Skin of body (tissue), 2 donors: ENCODE results near the gene ARHGAP8. TPM values are rescaled to one million over a fixed set of nuclear protein-coding genes. Genes with fewer than 3 reads are reported as not detected.
"Not testable (repeated sequence)": the region's sequence is repeated elsewhere in the genome, so short reads cannot be mapped to it uniquely, and the experiment has no call there.

ENCODE experiments used
- DNase-seq: peaks from one replicate; lab custom pipeline; 2025; lab: John Stamatoyannopoulos, UW
- total RNA-seq: library from RNA; depleted of rRNA; stranded (reverse); fragments of >200 nt; gene quantifications from one replicate; pipeline ENCODE4 v1.2.3, GENCODE V29; 2014

Gene ARHGAP8
- total RNA-seq, 1 donor from 2014 or later: 0.99 TPM

DNA sequence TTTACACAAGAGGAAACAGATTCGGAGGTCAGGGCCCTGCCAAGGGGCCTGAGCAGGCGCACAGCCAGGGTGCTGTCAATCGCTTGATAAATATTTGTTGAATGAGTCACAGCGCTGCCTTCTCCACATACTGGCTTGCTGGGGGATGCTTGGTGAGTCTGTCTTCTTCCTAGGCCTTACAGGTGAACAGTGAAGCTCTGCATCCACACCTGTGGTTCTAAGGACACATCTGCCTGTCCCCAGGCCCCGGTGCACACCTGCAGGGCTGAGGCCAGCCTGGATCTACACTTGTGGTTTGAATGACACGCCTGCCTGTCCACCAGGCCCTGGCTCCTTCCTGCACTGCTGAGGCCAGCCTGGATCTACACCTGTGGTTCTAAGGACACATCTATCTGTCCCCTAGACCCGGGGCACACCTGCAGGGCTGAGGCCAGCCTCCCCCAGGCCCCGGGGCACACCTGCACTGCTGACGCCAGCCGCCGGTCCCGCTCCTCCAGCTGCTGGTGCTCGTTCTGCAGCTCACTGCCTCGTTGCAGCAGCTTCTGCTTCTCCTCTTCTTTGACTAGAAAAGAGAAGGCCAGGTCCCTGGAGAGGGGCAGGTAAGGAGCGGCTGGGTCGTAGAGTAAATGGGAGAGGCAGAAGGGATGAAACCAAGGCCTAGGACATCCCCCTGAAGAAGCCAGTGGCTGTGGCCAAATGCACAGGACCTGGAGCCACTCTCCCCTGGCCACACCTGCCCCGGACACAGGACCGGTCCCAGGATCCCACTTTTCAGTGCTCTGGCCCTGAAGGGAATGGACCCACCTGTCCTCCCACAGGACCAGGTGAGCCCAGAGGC lies 132.8 kb downstream of the ARHGAP8 start:
- no peak for DNase-seq

DNA sequence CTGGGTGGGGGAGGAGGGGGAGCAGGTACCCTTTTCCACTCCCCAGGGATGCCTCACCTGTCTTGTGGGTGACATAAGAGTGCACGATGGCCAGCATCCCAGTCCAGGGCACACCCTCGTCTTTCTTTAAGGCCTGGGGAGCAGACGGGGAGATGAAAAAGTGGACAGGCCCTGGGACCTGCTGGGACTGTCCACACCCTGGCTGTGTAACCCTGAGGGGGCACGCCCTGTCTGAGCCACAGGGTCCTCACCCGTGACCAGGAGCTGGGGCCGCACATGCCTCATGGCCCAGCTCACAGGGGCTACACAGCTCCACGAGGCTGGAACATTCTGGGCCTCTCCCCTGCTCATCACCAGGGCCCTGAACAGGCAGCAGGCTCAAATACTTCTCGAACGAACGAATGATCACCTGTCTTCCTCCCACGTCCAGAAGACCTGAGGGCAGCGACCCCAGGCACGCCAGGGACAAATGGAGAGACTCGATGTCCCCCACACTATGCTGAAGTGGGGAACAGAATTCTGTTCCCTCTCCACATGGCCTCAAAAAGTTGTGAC lies 133.5 kb downstream of the ARHGAP8 start:
- DNase-seq: no peak

GRCh38 chr22:44887941-44888366 lies 135.6 kb downstream of the ARHGAP8 start:
- no peak for DNase-seq

- DNase-seq: no peak
These were observed 136.3 kb downstream of the ARHGAP8 start for GRCh38 chr22:44888491-44889254.

GRCh38 chr22:44889255-44889878 lies 137.0 kb downstream of the ARHGAP8 start:
- DNase-seq: no peak

GRCh38 chr22:44890416-44891292 lies 138.3 kb downstream of the ARHGAP8 start:
- no peak for DNase-seq

- DNase-seq: no peak
These were observed 138.9 kb downstream of the ARHGAP8 start for GRCh38 chr22:44891293-44891747.

GRCh38 chr22:44891791-44892190 lies 139.4 kb downstream of the ARHGAP8 start:
- DNase-seq: no peak

GRCh38 chr22:44892243-44892642 lies 139.9 kb downstream of the ARHGAP8 start:
- no peak for DNase-seq

DNA sequence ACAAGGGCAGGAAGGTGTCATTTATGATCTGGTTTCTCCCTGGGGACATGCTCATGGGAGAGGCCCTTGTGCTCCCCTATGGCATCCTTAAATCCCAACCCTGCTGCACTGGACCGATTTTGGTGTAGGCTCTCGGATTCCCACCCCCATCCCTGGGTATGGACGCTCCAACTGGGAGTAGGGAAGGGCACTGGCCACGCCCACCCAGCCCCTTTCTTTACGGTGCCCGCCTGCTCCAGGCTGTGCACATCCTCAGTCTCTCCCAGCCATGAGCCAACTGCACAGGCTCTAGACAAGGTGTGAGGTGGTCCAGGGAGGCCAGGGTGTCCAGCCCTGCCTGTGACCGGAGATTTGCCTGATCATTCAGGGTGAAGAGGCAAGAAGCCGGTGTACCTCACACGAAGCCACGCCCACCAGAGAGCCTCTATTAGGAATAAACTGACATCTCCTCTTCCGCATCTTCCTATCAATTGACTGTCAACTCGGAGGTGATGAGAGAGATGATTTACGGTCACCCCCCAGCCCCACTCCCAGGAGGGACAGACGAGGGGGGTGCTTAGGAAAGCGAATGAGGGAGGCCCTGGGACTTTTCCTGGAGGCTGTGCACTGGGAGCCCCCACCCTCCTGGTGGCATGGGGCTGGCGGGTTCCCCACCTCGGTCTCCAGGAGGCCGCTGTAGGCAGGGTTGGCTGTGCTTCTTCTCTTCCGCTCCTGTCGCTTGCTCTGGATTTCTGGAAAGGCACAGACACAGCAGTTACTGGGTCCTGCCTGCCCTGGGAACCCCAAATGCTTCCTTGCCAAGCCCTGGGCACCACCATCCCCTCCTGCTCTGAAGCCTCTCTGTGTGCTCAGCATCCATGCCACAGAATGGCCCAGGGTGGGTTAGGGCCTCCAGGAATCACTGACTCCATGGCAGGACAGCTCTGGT lies 140.7 kb downstream of the ARHGAP8 start:
- DNase-seq: no peak

DNA sequence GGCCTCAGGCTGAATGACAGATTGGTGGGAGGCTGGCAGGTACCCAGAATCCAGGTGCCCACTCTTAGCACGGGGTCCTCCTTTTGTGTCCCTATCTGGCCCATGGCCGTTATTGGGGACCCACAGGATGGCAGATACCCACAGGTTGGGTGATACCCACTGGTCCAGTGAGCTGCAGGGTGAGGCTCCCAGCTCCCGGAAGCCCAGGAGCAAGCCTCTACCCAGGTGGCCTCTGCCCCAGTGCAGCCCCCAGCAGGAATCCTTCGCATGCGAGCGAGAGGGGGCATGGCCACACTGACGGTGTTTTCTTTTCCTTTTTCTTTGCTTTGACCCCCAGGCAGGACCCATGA lies 141.3 kb downstream of the ARHGAP8 start:
- DNase-seq: no peak

GRCh38 chr22:44894321-44894720 lies 141.9 kb downstream of the ARHGAP8 start:
- no peak for DNase-seq

- no peak for DNase-seq
These were observed 142.4 kb downstream of the ARHGAP8 start for GRCh38 chr22:44894782-44895181.

- no peak for DNase-seq
These were observed 143.1 kb downstream of the ARHGAP8 start for GRCh38 chr22:44895296-44896055.

- no peak for DNase-seq
These were observed 145.9 kb downstream of the ARHGAP8 start for GRCh38 chr22:44898236-44898635.

GRCh38 chr22:44901301-44901700 lies 148.9 kb downstream of the ARHGAP8 start:
- DNase-seq: no peak

DNA sequence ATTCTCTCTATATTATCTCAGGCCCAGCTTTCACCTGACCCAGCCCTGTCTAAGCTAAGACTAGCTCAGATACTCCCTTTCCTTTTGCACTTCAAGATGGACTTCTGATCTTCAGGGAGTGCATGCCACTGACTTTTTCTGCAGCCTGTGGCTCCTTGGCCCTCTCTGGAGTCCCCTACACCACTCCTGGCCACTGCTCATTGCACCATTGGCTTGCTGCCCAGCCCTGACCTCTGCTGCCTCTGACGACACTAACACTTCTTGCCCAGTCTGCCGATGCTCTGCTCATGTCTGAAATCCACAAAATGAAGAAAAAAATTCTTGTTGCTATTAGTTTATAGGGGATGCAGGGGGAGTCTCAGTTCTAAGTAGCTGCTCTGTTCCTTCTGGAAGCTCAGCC lies 150.8 kb downstream of the ARHGAP8 start:
- not testable (repeated sequence) for DNase-seq

DNA sequence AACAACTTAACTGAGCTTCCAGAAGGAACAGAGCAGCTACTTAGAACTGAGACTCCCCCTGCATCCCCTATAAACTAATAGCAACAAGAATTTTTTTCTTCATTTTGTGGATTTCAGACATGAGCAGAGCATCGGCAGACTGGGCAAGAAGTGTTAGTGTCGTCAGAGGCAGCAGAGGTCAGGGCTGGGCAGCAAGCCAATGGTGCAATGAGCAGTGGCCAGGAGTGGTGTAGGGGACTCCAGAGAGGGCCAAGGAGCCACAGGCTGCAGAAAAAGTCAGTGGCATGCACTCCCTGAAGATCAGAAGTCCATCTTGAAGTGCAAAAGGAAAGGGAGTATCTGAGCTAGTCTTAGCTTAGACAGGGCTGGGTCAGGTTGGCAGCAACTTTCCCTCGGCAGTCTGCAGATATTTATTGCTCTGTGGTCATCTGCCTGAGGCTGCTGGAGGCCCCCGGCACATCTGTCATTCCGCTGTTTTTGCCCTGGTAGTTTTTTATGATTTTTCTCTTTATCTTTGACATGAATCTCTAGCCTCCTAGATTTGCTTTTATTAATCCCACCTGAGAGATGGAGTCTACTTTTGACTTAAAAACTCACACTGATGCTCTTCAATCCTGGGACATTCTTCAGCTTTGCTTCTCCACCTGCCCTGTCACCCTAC lies 152.2 kb downstream of the ARHGAP8 start:
- DNase-seq: not testable (repeated sequence)
